HepG2 (cell line): ENCODE measurements around the gene GNG3. TPM values are rescaled to one million over a fixed set of nuclear protein-coding genes. Genes with fewer than 3 reads are reported as not detected.

ENCODE experiments used
- AHR ChIP-seq: IDR thresholded peaks from 2 replicates; pipeline ENCODE4 v1.6.1; 2018; ENCODE audit warnings: missing genetic modification reagents, missing compliant biosample characterization
- DPF2 ChIP-seq: sonication (generic); formaldehyde crosslinking; IDR thresholded peaks from 2 replicates; pipeline ENCODE4 v1.4.0; 2020; ENCODE audit warnings: mild to moderate bottlenecking, low read depth, missing genetic modification reagents, borderline replicate concordance
- HDAC6 ChIP-seq: fragments of 200-600 bp; sonication (generic); IDR thresholded peaks from 2 replicates; pipeline ENCODE4 v1.7.0; 2017; ENCODE audit warnings: mild to moderate bottlenecking, antibody characterized with exemption, low read length, low read depth
- HMGXB4 ChIP-seq, 2 experiments: sonication (generic) in 1 of 2; formaldehyde crosslinking in 1 of 2; IDR thresholded peaks; 2 replicates each; pipeline versions ENCODE4 v1.4.0 to v1.6.1; 2018 to 2020; ENCODE audit warnings: missing genetic modification reagents in 2 of 2, borderline replicate concordance in 1 of 2, low read depth in 1 of 2, mild to moderate bottlenecking in 1 of 2, missing biosample characterization in 1 of 2
- KLF15 ChIP-seq: sonication (generic); formaldehyde crosslinking; IDR thresholded peaks from 2 replicates; pipeline ENCODE4 v1.8.1; 2023; ENCODE audit warnings: borderline replicate concordance, mild to moderate bottlenecking, inconsistent platforms, missing genetic modification reagents, mixed read lengths
- KMT2B ChIP-seq: IDR thresholded peaks from 2 replicates; pipeline ENCODE4 v1.6.1; 2016; ENCODE audit warnings: missing genetic modification reagents, missing compliant biosample characterization
- MLLT10 ChIP-seq: sonication (generic); formaldehyde crosslinking; IDR thresholded peaks from 2 replicates; pipeline ENCODE4 v1.4.0; 2020; ENCODE audit warnings: missing genetic modification reagents
- NFKBIZ ChIP-seq: IDR thresholded peaks from 2 replicates; pipeline ENCODE4 v1.6.1; 2018; ENCODE audit warnings: missing genetic modification reagents, missing compliant biosample characterization
- PCBP2 ChIP-seq: fragments of 200-400 bp; formaldehyde crosslinking; optimal IDR thresholded peaks from 2 replicates; pipeline ENCODE3; 2018; ENCODE audit warnings: low read length, low read depth; ENCODE audit not compliant: poor library complexity, severe bottlenecking
- POLR2G ChIP-seq: fragments of 200-400 bp; formaldehyde crosslinking; IDR thresholded peaks from 2 replicates; pipeline ENCODE4 v1.6.1; 2018; ENCODE audit warnings: mild to moderate bottlenecking, low read depth, low read length, moderate library complexity
- U2AF2 ChIP-seq: fragments of 200-400 bp; formaldehyde crosslinking; IDR thresholded peaks from 2 replicates; pipeline ENCODE4 v1.6.1; 2017; ENCODE audit warnings: low read depth, mild to moderate bottlenecking, low read length
- ZC3H13 ChIP-seq: sonication (generic); formaldehyde crosslinking; IDR thresholded peaks from 2 replicates; pipeline ENCODE4 v1.8.1; 2023; ENCODE audit warnings: mild to moderate bottlenecking, missing genetic modification reagents, moderate library complexity
- ZNF18 ChIP-seq: sonication (generic); formaldehyde crosslinking; IDR thresholded peaks from 2 replicates; pipeline ENCODE4 v1.8.0; 2022; ENCODE audit warnings: mild to moderate bottlenecking, missing genetic modification reagents; ENCODE audit not compliant: insufficient replicate concordance
- ZNF326 ChIP-seq: sonication (generic); formaldehyde crosslinking; IDR thresholded peaks from 2 replicates; pipeline ENCODE4 v1.4.0; 2020; ENCODE audit warnings: missing genetic modification reagents, borderline replicate concordance
- ZNF333 ChIP-seq: sonication (generic); formaldehyde crosslinking; IDR thresholded peaks from 2 replicates; pipeline ENCODE4 v1.4.0; 2020; ENCODE audit warnings: mild to moderate bottlenecking, missing genetic modification reagents, borderline replicate concordance
- ZNF432 ChIP-seq: sonication (generic); formaldehyde crosslinking; IDR thresholded peaks from 2 replicates; pipeline ENCODE4 v1.5.0; 2020; ENCODE audit warnings: missing genetic modification reagents, mild to moderate bottlenecking, borderline replicate concordance
- ZNF503 ChIP-seq: sonication (generic); formaldehyde crosslinking; IDR thresholded peaks from 2 replicates; pipeline ENCODE4 v1.4.0; 2020; ENCODE audit warnings: missing genetic modification reagents
- ZNF572 ChIP-seq: sonication (generic); formaldehyde crosslinking; IDR thresholded peaks from 2 replicates; pipeline ENCODE4 v1.5.1; 2020; ENCODE audit warnings: mild to moderate bottlenecking, missing genetic modification reagents
- ZNF598 ChIP-seq: sonication (generic); formaldehyde crosslinking; IDR thresholded peaks from 2 replicates; pipeline ENCODE4 v1.5.1; 2020; ENCODE audit warnings: mild to moderate bottlenecking, missing genetic modification reagents, borderline replicate concordance
- ZNF770 ChIP-seq: sonication (generic); formaldehyde crosslinking; IDR thresholded peaks from 2 replicates; pipeline ENCODE4 v1.5.0; 2020; ENCODE audit warnings: mild to moderate bottlenecking, missing genetic modification reagents
- polyA plus RNA-seq, 8 experiments: library from polyadenylated mRNA; depleted of rRNA in 3 of 8; stranded (reverse) in 7 of 8; unstranded in 1 of 8; fragments of >200 nt; fragmentation: Illumina TruSeq in 4 of 8; extraction: Trizol in 4 of 8; gene quantifications; 2 replicates each; pipeline versions ENCODE4 v1.2.1 to v1.2.3, GENCODE V29; 2011 to 2016; ENCODE audit warnings: low read depth in 4 of 8, missing spikeins in 1 of 8, mixed read lengths in 1 of 8; ENCODE audit not compliant: insufficient read depth in 1 of 8
- total RNA-seq, 5 experiments: library from RNA; depleted of rRNA; stranded (reverse); fragments of >200 nt; fragmentation: Illumina TruSeq; extraction: Trizol; gene quantifications; 2 replicates each; pipeline ENCODE4 v1.2.3, GENCODE V29; 2016; ENCODE audit warnings: low read depth in 1 of 5

Gene GNG3
- total and polyA plus RNA-seq, 2 of the 13 experiments (the other 11 are each of a cell fraction or from before 2014, with no cell fraction given) = not detected

- TF ChIP-seq MLLT10 (CRISPR knock-in tag) (no peak), PCBP2 (no peak), ZC3H13 (CRISPR knock-in tag) (peak; percentile 51; the same call in 1 of the 2 replicates), ZNF572 (CRISPR knock-in tag) (no peak), DPF2 (no peak), HDAC6 (no peak), AHR (CRISPR knock-in tag) (no peak; the same call in 1 of the 2 replicates), KMT2B (CRISPR knock-in tag) (peak; percentile 75; the same call in 1 of the 2 replicates), NFKBIZ (CRISPR knock-in tag) (0 out of 2 replicates have a peak, but pooled peaks have one; percentile 71), ZNF503 (CRISPR knock-in tag) (peak; percentile 75; the same call in 1 of the 2 replicates), ZNF598 (CRISPR knock-in tag) (no peak), HMGXB4 (CRISPR knock-in tag; IDR thresholded peaks at IDR 0.05; ENCODE audit: borderline replicate concordance in 1 of 2, low read depth in 1 of 2) (peak in 1 of 2 experiments; percentile 62; a peak in 3 of 4 replicates), ZNF326 (no peak), ZNF18 (peak; percentile 94), POLR2G (peak; percentile 94), KLF15 (peak; percentile 74; the same call in 1 of the 2 replicates), ZNF770 (peak; percentile 63; the same call in 1 of the 2 replicates), ZNF432 (CRISPR knock-in tag) (no peak), U2AF2 (no peak), ZNF333 (CRISPR knock-in tag) (no peak; the same call in 1 of the 2 replicates)
These were observed 19.8 kb downstream of the GNG3 start, which contains the start of gene HNRNPUL2 (continued) for GRCh38 chr11:62727165-62727871.
